ENCODE data around the gene RPTOR.
"Not testable (repeated sequence)": the region's sequence is repeated elsewhere in the genome, so short reads cannot be mapped to it uniquely, and the experiment has no call there.

RPTOR gene

DNA sequence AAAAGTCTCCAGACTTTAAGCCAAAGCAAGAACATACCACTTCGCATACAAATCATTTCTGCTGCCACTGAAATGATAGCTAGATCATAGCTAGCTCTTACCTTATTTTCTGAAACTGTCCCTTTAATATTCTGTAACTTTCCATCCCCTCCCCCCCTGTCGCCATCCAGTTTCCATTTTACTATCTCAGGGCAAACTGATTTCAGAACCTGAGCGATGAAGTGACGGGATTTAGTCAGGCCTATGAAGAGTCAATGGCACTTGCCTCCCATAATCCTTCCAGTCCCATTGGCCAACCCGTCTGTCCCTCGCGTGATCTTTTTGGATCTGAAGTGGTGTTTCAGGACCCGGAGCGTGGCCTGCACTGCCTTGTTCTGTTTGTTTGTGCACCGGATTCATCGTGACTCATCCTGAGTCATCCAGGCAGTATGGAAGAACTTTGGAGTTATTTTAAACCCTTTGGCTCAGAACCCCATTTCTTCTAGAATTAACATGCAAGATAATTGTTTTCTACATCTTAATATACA, 247.2 kb downstream of the RPTOR start:
- peak in 17 of 56 donors; percentile 19 to 81 (median 37) for DNase-seq

GRCh38 chr17:80792373-80792781, 247.7 kb downstream of the RPTOR start:
- no peak for DNase-seq

- no peak for DNase-seq
Measured at GRCh38 chr17:80793421-80793820, 248.8 kb downstream of the RPTOR start.

GRCh38 chr17:80793851-80794267, 249.2 kb downstream of the RPTOR start:
- DNase-seq, result no peak

DNA sequence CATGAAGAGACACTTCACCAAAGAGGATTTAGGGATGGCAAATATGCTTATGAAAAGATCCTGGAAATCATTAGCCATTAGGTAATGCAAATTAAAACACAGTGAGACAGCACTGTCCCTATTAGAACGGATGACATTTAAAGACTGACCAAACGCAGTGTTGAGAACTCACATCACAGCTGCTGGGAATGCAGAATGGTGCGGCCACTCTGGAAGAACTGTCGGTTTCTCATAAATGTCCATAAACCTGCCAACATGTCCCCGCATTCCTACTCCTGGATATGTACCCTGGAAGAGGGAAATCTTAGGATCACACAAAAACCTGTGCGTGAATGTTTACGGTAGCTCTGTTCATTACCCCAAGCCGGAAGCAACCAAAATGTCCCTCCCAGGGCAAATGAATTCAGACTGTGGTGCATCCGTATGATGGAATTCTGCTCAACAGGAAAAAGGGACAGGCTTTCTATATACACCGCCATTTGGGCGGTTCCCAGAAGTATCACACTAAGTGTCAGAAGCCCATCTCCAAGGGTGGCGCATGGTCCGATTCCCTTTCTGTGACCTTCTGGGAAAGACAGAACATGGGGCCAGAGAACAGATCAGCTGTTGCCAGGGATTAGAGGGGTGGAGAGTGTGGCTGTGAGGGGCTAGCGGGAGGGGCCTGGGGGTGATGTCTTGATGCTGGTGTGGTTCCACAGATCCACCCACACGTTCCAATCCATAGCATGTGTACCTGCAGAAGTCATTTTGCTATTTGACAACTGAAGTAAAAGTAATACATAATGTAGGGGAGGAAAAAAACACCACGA, 249.8 kb downstream of the RPTOR start:
- no peak for DNase-seq

DNA sequence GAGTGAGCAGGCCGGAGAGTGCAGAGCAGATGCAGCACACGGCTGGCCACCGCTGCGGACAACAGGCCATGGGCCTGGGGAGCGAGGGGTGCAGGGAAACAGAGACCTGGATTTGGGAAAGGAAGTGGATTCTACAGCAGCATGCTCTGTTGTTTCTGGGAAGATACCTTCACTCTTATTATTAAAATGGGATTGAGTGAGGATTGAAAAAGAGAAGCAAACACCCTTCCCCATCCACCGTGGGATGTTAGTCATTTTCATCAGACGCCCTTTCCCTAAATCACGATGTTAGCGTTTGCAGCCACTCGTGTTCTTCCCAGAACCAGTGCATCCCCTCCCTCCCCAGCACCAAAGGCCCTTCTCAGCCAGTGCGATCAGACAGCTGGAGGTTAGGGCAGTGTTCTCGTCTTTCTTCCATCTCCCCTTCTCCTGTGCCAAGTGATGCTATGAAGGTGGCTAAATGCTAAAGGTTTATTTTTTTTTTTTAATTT, 250.5 kb downstream of the RPTOR start:
- no peak for DNase-seq

GRCh38 chr17:80795754-80796153, 251.1 kb downstream of the RPTOR start:
- DNase-seq, result peak in 42 of 56 donors; percentile 19 to 85 (median 54)

- no peak for DNase-seq
Measured at GRCh38 chr17:80796430-80796861, 251.8 kb downstream of the RPTOR start.

DNA sequence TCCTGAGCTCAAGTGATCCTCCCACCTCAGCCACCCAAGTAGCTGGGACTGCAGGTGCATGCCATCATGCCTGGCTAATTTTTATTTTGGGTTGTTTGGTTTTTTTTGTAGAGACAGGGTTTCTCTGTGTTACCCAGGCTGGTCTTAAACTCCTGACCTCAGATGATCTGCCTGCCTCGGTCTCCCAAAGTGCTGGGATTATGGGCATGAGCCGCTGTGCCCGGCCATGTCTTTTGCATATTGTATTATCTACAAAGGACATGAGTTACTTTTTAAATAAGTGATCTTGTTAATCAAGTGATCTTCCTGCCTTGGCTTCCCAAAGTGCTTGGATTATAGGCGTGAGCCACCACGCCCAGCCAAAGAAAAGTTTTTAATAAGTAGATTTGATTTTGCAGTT, 252.6 kb downstream of the RPTOR start:
- DNase-seq, result not testable (repeated sequence)

GRCh38 chr17:80797741-80798594, 253.3 kb downstream of the RPTOR start:
- no peak for DNase-seq

DNA sequence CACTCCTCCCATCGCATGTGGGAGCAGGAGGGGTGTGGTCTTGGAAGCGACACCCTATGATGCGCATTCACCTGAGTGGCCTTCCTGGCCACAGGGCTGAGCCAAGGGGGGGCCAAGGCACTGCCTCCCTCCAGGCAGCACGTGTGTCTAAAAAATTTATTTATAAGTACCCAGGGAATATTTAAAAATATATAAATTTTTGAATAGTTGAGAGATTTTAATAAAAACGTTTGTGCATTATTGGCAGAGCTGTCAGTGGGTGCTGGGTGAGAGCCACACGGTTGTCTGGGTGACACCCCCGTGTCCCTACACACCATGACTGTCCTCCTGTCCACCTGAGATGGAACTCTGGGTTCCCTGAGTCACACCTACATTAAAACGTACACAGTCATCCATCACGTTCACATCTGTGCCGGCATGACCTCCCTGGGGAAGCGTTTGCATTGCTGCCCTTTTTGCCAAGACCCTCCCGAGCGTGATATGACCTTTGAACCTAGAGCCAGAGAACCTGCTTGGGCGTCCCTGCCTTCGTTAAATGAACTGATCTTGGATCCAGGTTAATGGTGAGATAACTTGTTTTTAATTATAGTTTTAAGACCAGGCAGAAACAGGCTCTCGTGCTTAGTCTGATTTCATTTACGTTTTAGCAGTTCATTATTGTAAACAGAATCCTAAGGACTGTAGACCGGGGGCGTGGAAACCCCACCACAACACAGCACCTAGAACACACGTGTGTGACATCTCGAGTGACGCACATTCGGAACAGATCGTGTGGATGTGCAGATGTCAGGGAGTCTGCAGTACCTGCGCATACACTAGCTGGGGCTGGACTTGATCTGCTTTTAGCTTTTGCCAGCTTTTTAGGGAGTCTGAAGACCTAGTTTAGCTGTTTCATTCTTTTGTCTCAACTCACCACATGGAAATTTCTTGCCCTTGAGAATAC, 254.2 kb downstream of the RPTOR start:
- DNase-seq, result no peak

DNA sequence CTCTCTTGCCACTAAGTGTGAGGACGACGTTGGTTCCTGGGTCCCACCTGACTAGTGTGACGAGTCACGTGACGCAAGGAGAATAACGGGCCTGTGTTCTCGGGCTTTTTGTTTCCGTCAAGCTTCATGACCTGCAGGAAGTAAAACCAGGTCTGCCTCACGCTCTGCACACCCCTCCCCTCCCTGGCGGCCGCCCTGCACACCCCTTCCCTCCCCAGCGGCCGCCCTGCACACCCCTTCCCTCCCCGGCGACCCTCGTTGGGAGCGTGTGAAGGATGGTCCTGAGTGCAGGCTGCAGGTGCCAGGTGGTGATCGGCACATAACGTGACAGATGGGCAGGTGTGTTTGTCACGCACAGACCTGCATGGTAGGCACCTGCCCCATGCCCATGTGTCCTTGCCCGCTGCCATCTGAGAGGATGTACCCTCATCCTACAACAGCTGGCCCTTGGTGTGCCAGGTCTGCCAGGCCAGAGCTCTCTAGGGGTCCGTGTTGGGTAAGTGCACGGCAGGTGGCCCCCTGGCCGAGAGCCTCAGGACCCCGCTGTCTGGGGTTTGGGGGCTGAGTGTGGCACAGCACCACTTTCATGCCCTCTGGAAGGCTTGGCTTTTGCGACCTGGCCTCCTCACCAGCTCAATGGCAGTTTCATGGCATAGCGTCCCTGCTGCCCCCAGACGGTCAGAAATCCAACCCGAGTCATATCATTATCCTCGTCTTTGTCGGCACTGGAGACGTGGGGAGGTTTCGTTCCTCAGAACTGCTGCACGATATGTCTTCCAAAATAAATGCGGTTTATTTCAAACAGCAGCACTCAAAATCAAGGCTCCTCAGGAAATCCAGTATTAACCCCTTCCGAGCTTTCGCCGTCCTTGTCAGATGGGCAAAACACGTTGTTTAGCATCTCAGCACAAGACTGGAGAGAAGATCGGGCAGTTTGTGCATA, 255.2 kb downstream of the RPTOR start:
- DNase-seq, result peak in 2 of 56 donors; percentile 16 to 38

GRCh38 chr17:80800481-80801391, 256.1 kb downstream of the RPTOR start:
- DNase-seq, result no peak

DNA sequence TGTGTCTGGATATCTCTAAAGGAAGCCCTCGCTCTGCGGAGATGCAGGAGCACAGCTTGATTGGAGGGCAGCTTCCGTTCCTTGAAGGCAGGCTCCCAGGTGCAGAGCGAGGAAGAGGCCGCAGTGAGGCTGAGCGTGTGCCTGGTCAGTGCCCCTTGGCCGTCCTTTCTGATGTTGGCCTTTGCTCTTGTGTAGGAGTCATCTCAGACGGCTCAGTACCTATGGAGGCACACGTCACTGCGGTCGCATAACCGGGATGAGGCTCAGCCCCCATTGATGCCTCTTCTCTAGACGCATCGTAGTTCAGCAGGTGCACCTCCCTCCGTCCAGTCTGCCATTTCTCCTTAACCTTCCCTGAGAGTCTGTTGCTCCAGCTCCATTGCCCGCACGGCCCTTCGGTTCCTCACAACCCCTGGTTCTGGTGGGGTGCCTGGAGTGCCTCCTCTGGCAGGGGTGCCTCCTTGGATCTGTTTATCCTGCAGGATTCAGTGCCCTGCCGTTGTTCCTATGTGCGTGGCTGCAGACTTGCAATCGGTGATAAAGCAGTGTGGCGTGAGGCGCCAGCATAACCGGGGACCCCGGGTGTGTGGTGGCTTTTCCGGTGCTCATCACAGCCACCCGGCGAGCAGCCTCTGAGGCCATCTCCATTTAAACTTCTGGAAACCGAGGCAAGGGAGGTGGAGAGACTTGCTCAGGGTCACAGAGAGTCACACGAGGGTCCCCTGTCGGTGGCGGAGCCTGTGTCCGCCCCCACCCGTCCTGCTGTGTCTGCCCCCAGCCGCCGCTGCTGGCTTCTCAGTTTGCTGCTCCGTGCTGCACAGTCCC, 258.2 kb downstream of the RPTOR start:
- no peak for DNase-seq

GRCh38 chr17:80803451-80804428, 259.1 kb downstream of the RPTOR start:
- DNase-seq, result no peak

GRCh38 chr17:80804466-80804865, 259.8 kb downstream of the RPTOR start:
- DNase-seq, result no peak
